NCI-H2196 treated with DMSO at 0.1 percent for 48 hours (cell line): ENCODE data around the gene P2RX1.
"Not testable (repeated sequence)": the region's sequence is repeated elsewhere in the genome, so short reads cannot be mapped to it uniquely, and the experiment has no call there.

Experiments
- DNase-seq: peaks from one replicate; lab custom pipeline; 2025; ENCODE audit not compliant: unreplicated experiment; lab: John Stamatoyannopoulos, UW

P2RX1 gene

GRCh38 chr17:3952186-3952585, 35.9 kb upstream of the P2RX1 start:
- no peak for DNase-seq

GRCh38 chr17:3951420-3951819, 35.2 kb upstream of the P2RX1 start:
- DNase-seq, result no peak

- no peak for DNase-seq
These were observed 34.7 kb upstream of the P2RX1 start for GRCh38 chr17:3951003-3951402.

- DNase-seq, result no peak
These were observed 34.3 kb upstream of the P2RX1 start for GRCh38 chr17:3950584-3950983.

GRCh38 chr17:3949418-3949817, 33.2 kb upstream of the P2RX1 start:
- no peak for DNase-seq

GRCh38 chr17:3948551-3948950, 32.3 kb upstream of the P2RX1 start:
- not testable (repeated sequence) for DNase-seq

GRCh38 chr17:3947318-3947810, 31.1 kb upstream of the P2RX1 start:
- no peak for DNase-seq

- no peak for DNase-seq
These were observed 30.5 kb upstream of the P2RX1 start for GRCh38 chr17:3946711-3947235.

GRCh38 chr17:3944485-3945388, 28.5 kb upstream of the P2RX1 start:
- no peak for DNase-seq

- no peak for DNase-seq
These were observed 27.1 kb upstream of the P2RX1 start for GRCh38 chr17:3943240-3943891.

- DNase-seq, result no peak
These were observed 24.9 kb upstream of the P2RX1 start for GRCh38 chr17:3940965-3941698.

GRCh38 chr17:3937359-3937758, 21.1 kb upstream of the P2RX1 start:
- no peak for DNase-seq

GRCh38 chr17:3935825-3936355, 19.6 kb upstream of the P2RX1 start:
- DNase-seq, result no peak

- no peak for DNase-seq
These were observed 18.9 kb upstream of the P2RX1 start for GRCh38 chr17:3935140-3935542.

GRCh38 chr17:3929764-3930163, 13.5 kb upstream of the P2RX1 start:
- DNase-seq, result no peak

GRCh38 chr17:3929181-3929580, 12.9 kb upstream of the P2RX1 start:
- no peak for DNase-seq

GRCh38 chr17:3928406-3928805, 12.1 kb upstream of the P2RX1 start:
- DNase-seq, result no peak

GRCh38 chr17:3927628-3928340, 11.5 kb upstream of the P2RX1 start:
- DNase-seq, result no peak

GRCh38 chr17:3926860-3927627, 10.8 kb upstream of the P2RX1 start:
- no peak for DNase-seq
